ENCODE results near the gene PID1.

The PID1 gene

DNA sequence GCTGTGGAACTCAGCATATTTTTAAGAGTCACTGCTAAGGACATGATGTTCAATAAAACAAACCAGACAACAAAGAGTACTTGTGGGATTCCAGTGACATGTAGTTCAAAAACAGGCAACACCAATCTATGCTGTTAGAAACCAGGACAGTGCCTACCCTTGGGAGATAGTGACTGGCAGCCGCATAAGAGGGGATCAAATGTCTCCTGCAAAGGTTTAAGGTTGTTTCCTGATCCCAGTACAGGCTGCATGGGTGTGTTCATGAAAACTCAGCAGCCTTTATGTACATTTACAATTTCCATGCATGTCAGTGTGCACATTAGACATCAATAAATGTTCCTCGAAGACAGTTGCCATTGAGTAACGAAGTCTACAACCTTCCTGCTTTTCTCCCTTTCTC is 183.8 kb downstream of the PID1 start:
- no peaks in the 10 kb centered on the region for H3K27me3 ChIP-seq
- H3K4me3 ChIP-seq: no peak overlapping the region
- peaks cover 0 to 22% (median 2%) of the 10 kb centered on the region in 4 donors for H3K4me1 ChIP-seq
- DNase-seq: no peak
- no peaks in the 10 kb centered on the region for H3K9me3 ChIP-seq
- H3K27ac ChIP-seq: no peak overlapping the region
- no peaks in the 10 kb centered on the region for H3K36me3 ChIP-seq
- intact Hi-C loops (cut with DNase I; ENCODE audit: low total_unique reads): no loop called here
- no peak for TF ChIP-seq CTCF (IDR thresholded peaks at IDR 0.05)

DNA sequence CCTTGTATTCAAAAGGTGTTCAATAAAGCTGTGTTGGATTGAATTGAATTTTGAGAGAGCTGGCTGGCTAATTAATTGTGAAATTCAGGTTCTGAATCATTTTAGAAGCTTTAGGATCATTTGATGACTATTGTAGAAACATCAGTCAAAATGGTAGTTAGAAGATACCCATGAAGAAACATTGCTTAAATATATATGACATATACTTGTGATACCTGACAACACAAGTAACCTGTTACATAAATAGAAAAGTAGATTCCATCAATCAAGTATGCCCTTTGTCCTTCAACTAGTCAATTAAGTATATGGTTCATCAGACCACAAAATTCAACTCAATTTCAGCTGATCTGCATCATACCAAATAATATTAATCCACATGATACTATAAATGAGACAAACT is 185.6 kb downstream of the PID1 start:
- H3K4me3 ChIP-seq: no peak overlapping the region
- intact Hi-C loops (cut with DNase I; ENCODE audit: low total_unique reads): no loop called here
- peaks cover 0 to 20% (median 2%) of the 10 kb centered on the region in 4 donors for H3K4me1 ChIP-seq
- H3K27ac ChIP-seq: no peak overlapping the region
- H3K9me3 ChIP-seq: no peaks in the 10 kb centered on the region
- no peaks in the 10 kb centered on the region for H3K36me3 ChIP-seq
- no peaks in the 10 kb centered on the region for H3K27me3 ChIP-seq
- no peak for TF ChIP-seq CTCF (IDR thresholded peaks at IDR 0.05)
- DNase-seq: no peak

GRCh38 chr2:229084447-229084846 is 186.6 kb downstream of the PID1 start:
- Histone ChIP-seq H3K36me3 (no peaks in the 10 kb centered on the region), H3K27me3 (no peaks in the 10 kb centered on the region), H3K9me3 (no peaks in the 10 kb centered on the region), H3K4me3 (no peak overlapping the region), H3K4me1 (peaks cover 0 to 18% (median 2%) of the 10 kb centered on the region in 4 donors), H3K27ac (no peak overlapping the region)
- DNase-seq: no peak
- TF ChIP-seq CTCF (IDR thresholded peaks at IDR 0.05): no peak
- intact Hi-C loops (cut with DNase I; ENCODE audit: low total_unique reads): no loop called here

GRCh38 chr2:229083606-229084340 is 187.3 kb downstream of the PID1 start:
- H3K36me3 ChIP-seq: no peaks in the 10 kb centered on the region
- H3K4me3 ChIP-seq: no peak overlapping the region
- no peaks in the 10 kb centered on the region for H3K9me3 ChIP-seq
- no peaks in the 10 kb centered on the region for H3K27me3 ChIP-seq
- DNase-seq: no peak
- no peak for TF ChIP-seq CTCF (IDR thresholded peaks at IDR 0.05)
- H3K27ac ChIP-seq: no peak overlapping the region
- intact Hi-C loops (cut with DNase I; ENCODE audit: low total_unique reads): no loop called here
- H3K4me1 ChIP-seq: peaks cover 0 to 18% (median 2%) of the 10 kb centered on the region in 4 donors

GRCh38 chr2:229081411-229081810 is 189.7 kb downstream of the PID1 start:
- intact Hi-C loops (cut with DNase I; ENCODE audit: low total_unique reads): no loop called here
- H3K36me3 ChIP-seq: no peaks in the 10 kb centered on the region
- H3K27ac ChIP-seq: no peak overlapping the region
- DNase-seq: no peak
- H3K4me3 ChIP-seq: no peak overlapping the region
- no peaks in the 10 kb centered on the region for H3K9me3 ChIP-seq
- no peak for TF ChIP-seq CTCF (IDR thresholded peaks at IDR 0.05)
- no peaks in the 10 kb centered on the region for H3K27me3 ChIP-seq
- peaks cover 0 to 6% (median 0%) of the 10 kb centered on the region in 4 donors for H3K4me1 ChIP-seq

All from tibial artery (tissue), 4 donors.